MM.1S (cell line): ENCODE results near the gene TMEM156.

Experiments used
- DNase-seq: peaks from one replicate; pipeline ENCODE4 v3.0.0-alpha.2; 2015
- H2AFZ ChIP-seq: fragments of 300-600 bp; sonication (generic); 2 replicates; pipeline ENCODE4 v1.6.0; 2016; ENCODE audit warnings: antibody characterized with exemption, low read length
- H3F3A ChIP-seq: fragments of 300-600 bp; sonication (generic); 2 replicates; pipeline ENCODE4 v1.6.1; 2016; ENCODE audit warnings: mild to moderate bottlenecking, antibody characterized with exemption, low read length, moderate library complexity, mixed read lengths; ENCODE audit not compliant: insufficient read depth
- H3K27ac ChIP-seq: fragments of 300-600 bp; sonication (generic); 2 replicates; pipeline ENCODE4 v1.5.1; 2016; ENCODE audit warnings: mild to moderate bottlenecking, low read length
- H3K27me3 ChIP-seq: fragments of 300-600 bp; sonication (generic); replicated peaks from 2 replicates; pipeline ENCODE4 v1.6.0; 2016; ENCODE audit warnings: low read length; ENCODE audit not compliant: insufficient read depth
- H3K36me3 ChIP-seq: fragments of 300-600 bp; sonication (generic); replicated peaks from 2 replicates; pipeline ENCODE4 v1.6.1; 2016; ENCODE audit warnings: mild to moderate bottlenecking, low read length, mixed read lengths; ENCODE audit not compliant: insufficient read depth
- H3K4me1 ChIP-seq: fragments of 300-600 bp; sonication (generic); 2 replicates; pipeline ENCODE4 v1.6.1; 2016; ENCODE audit warnings: low read length, mixed read lengths
- H3K4me2 ChIP-seq: fragments of 300-600 bp; sonication (generic); 2 replicates; pipeline ENCODE4 v1.6.0; 2016; ENCODE audit warnings: low read depth, low read length
- H3K4me3 ChIP-seq: fragments of 300-600 bp; sonication (generic); 2 replicates; pipeline ENCODE4 v1.5.1; 2016; ENCODE audit warnings: low read length, mixed read lengths
- H3K79me2 ChIP-seq: fragments of 300-600 bp; sonication (generic); 2 replicates; pipeline ENCODE4 v1.6.1; 2016; ENCODE audit warnings: mixed run types, low read length, mixed read lengths
- H3K9ac ChIP-seq: fragments of 300-600 bp; sonication (generic); 2 replicates; pipeline ENCODE4 v1.6.1; 2016; ENCODE audit warnings: low read length, mixed read lengths
- H3K9me2 ChIP-seq: fragments of 300-600 bp; sonication (generic); replicated peaks from 2 replicates; pipeline ENCODE4 v1.6.1; 2016; ENCODE audit warnings: mild to moderate bottlenecking, low read length, mixed read lengths; ENCODE audit not compliant: insufficient read depth
- H3K9me3 ChIP-seq: fragments of 300-600 bp; sonication (generic); replicated peaks from 2 replicates; pipeline ENCODE4 v1.6.1; 2016; ENCODE audit warnings: mild to moderate bottlenecking, low read length, mixed read lengths; ENCODE audit not compliant: insufficient read depth
- H4K20me1 ChIP-seq: fragments of 300-600 bp; sonication (generic); 2 replicates; pipeline ENCODE4 v1.6.1; 2016; ENCODE audit warnings: mild to moderate bottlenecking, low read length, moderate library complexity, mixed read lengths; ENCODE audit not compliant: insufficient read depth
- CTCF ChIP-seq: fragments of 300-600 bp; sonication (generic); IDR thresholded peaks from 2 replicates; pipeline ENCODE4 v1.5.1; 2016; ENCODE audit warnings: antibody characterized with exemption, low read length, mixed read lengths
- EZH2 ChIP-seq: fragments of 300-600 bp; sonication (generic); optimal IDR thresholded peaks from 2 replicates; pipeline ENCODE3; 2017; ENCODE audit warnings: low read depth, mild to moderate bottlenecking, antibody characterized with exemption, low read length, mixed read lengths
- EZH2phosphoT487 ChIP-seq: fragments of 300-600 bp; sonication (generic); IDR thresholded peaks from 2 replicates; pipeline ENCODE4 v1.6.1; 2018; ENCODE audit warnings: antibody characterized with exemption, low read length

TMEM156 gene

DNA sequence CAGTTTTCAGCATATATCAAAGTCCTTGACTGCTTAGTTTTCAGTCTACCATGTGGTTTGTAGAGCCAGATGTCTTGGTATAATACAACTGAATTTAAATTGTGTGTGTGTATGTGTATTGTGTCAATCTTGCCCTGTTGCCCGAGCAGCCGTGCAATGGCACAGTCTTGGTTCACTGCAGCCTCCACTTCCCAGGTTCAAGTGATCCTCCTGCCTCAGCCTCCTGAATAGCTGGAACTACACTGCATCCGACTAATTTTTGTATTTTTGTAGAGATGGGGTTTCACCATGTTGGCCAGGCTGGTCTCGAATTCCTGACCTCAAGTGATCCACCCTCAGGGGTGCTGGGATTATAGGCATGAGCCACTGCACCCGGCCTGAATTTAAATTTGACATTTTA, 23.8 kb upstream of the TMEM156 start:
- no peak overlapping the region for H3K4me2 ChIP-seq
- no peak for TF ChIP-seq EZH2phosphoT487
- H3K9me3 ChIP-seq, result no peaks in the 10 kb centered on the region
- H3K9ac ChIP-seq, result no peak overlapping the region
- H3K4me1 ChIP-seq, result no peaks in the 10 kb centered on the region
- no peaks in the 10 kb centered on the region; the same call in 1 of the 2 replicates for H3K36me3 ChIP-seq
- no peak overlapping the region for H3K27ac ChIP-seq
- H4K20me1 ChIP-seq, result no peaks in the 10 kb centered on the region
- no peak overlapping the region for H3K4me3 ChIP-seq
- H3K9me2 ChIP-seq, result no peaks in the 10 kb centered on the region
- H3K79me2 ChIP-seq, result peaks cover 80% of the 10 kb centered on the region
- no peaks in the 10 kb centered on the region for H3F3A ChIP-seq
- no peak overlapping the region for H2AFZ ChIP-seq
- DNase-seq, result no peak
- no peaks in the 10 kb centered on the region for H3K27me3 ChIP-seq

DNA sequence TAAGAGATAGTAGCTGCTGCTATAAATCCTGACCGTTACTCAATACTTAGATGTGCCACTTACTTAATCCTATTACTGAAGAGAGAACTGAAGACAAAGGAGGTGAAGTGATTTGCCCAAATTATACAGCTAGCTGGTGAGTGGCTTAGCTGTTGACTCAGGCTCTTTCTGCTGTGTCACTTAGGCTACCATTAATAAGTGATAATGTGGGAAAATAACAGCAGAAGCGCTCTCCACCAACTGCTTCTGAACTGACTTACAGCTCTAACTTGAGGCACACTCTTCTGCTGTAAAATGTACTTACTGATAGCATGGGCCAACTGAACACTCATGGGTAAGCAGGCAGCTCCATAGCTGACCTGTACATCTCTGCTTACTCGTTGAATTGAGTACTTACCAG, 22.3 kb upstream of the TMEM156 start:
- Histone ChIP-seq H4K20me1 (no peaks in the 10 kb centered on the region), H3F3A (no peaks in the 10 kb centered on the region), H3K9ac (no peak overlapping the region), H3K36me3 (no peaks in the 10 kb centered on the region; the same call in 1 of the 2 replicates), H3K9me3 (no peaks in the 10 kb centered on the region), H2AFZ (no peak overlapping the region), H3K27ac (no peak overlapping the region), H3K4me3 (no peak overlapping the region), H3K27me3 (no peaks in the 10 kb centered on the region), H3K79me2 (peaks cover 82% of the 10 kb centered on the region), H3K9me2 (no peaks in the 10 kb centered on the region), H3K4me1 (no peaks in the 10 kb centered on the region), H3K4me2 (no peak overlapping the region)
- no peak for TF ChIP-seq CTCF
- TF ChIP-seq EZH2phosphoT487, result no peak
- TF ChIP-seq EZH2, result no peak
- no peak for DNase-seq

DNA sequence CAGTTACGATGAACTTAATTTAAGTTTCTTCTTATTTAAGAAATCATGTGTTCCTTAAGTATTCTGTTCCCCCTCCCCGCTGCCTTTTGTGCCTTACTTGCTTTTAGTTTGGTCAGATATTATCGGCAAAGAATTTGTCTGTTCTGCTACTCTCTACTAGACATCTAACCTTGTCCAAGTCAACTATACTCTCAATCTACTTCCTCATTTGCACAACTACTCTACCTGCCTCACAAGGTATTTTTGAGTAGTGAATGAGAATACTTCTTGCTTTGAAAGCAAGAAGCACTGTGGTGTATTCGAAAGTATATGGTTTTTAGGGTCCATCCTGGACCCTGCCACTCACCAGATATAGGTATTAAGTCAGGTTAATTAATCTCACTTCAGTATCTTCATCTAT, 21.8 kb upstream of the TMEM156 start:
- Histone ChIP-seq H3K4me2 (no peak overlapping the region), H3F3A (no peaks in the 10 kb centered on the region), H3K9me2 (no peaks in the 10 kb centered on the region), H4K20me1 (no peaks in the 10 kb centered on the region), H3K36me3 (no peaks in the 10 kb centered on the region; the same call in 1 of the 2 replicates), H3K9ac (no peak overlapping the region), H3K9me3 (no peaks in the 10 kb centered on the region), H3K27ac (no peak overlapping the region), H3K4me1 (0 out of 2 replicates have a peak, but pooled peaks cover 1% of the 10 kb centered on the region), H3K4me3 (no peak overlapping the region), H2AFZ (no peak overlapping the region), H3K79me2 (peaks cover 81% of the 10 kb centered on the region), H3K27me3 (no peaks in the 10 kb centered on the region)
- TF ChIP-seq EZH2, result no peak
- no peak for TF ChIP-seq EZH2phosphoT487
- TF ChIP-seq CTCF, result no peak
- no peak for DNase-seq

DNA sequence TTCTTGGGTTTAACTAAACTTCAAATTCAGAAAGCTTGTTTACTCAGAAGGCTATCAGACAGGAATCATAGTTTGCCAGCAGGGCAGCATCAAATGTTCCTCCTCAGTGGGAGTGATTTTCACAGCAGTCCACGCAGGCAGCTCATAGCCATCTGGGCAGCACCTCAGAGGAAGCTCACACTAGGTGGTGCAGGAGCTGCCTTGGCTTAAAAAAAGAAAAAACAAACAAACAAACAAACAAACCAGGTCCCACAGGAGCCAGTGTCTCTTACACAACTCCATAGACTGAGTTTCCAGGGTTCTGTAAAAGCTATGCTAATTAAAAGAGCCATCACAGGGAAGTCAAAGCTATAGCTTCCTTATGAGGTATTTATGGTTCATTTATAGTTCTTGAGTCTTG, 19.3 kb upstream of the TMEM156 start:
- no peak for DNase-seq
- no peak overlapping the region for H3K4me3 ChIP-seq
- H3F3A ChIP-seq, result peaks cover 9% of the 10 kb centered on the region
- peaks cover 84% of the 10 kb centered on the region for H3K79me2 ChIP-seq
- no peak overlapping the region for H3K27ac ChIP-seq
- H3K4me2 ChIP-seq, result no peak overlapping the region
- no peaks in the 10 kb centered on the region for H3K9me2 ChIP-seq
- H3K27me3 ChIP-seq, result no peaks in the 10 kb centered on the region
- no peak overlapping the region for H2AFZ ChIP-seq
- H3K4me1 ChIP-seq, result peaks cover 20% of the 10 kb centered on the region
- H3K9ac ChIP-seq, result no peak overlapping the region
- H3K9me3 ChIP-seq, result no peaks in the 10 kb centered on the region
- TF ChIP-seq EZH2phosphoT487 (no peak), CTCF (no peak), EZH2 (no peak)
- H4K20me1 ChIP-seq, result no peaks in the 10 kb centered on the region
- H3K36me3 ChIP-seq, result no peaks in the 10 kb centered on the region
